ENCODE results near the gene PER3.

The PER3 gene

GRCh38 chr1:7752512-7753417 lies 31.3 kb upstream of the PER3 start (continued):
- TF ChIP-seq ZNF280D (tag by site-specific recombination; IDR thresholded peaks at IDR 0.05) (no peak), MZF1 (tag by site-specific recombination; IDR thresholded peaks at IDR 0.05; ENCODE audit: borderline replicate concordance) (peak; percentile 54; the same call in 1 of the 2 replicates), ZNF654 (tag by site-specific recombination; IDR thresholded peaks at IDR 0.05; ENCODE audit: low read depth) (peak; percentile 55), HOXC10 (CRISPR knock-in tag; IDR thresholded peaks at IDR 0.05) (no peak), PRDM4 (tag by site-specific recombination; IDR thresholded peaks at IDR 0.05) (peak; percentile 99), ZNF830 (tag by site-specific recombination; IDR thresholded peaks at IDR 0.05; ENCODE audit: low read depth) (no peak), ZNF423 (tag by site-specific recombination; IDR thresholded peaks at IDR 0.05) (no peak), ZNF600 (tag by site-specific recombination; IDR thresholded peaks at IDR 0.05) (no peak), ZNF560 (tag by site-specific recombination; IDR thresholded peaks at IDR 0.05; ENCODE audit: borderline replicate concordance) (no peak), ZNF426 (tag by site-specific recombination; IDR thresholded peaks at IDR 0.05) (no peak), SP7 (tag by site-specific recombination; IDR thresholded peaks at IDR 0.05) (peak; percentile 87), ZNF184 (tag by site-specific recombination; IDR thresholded peaks at IDR 0.05) (no peak), ZBTB26 (tag by site-specific recombination; optimal IDR thresholded peaks at IDR 0.05) (no peak), ZNF354C (tag by site-specific recombination; IDR thresholded peaks at IDR 0.05; ENCODE audit: borderline replicate concordance, low read depth) (no peak), ZNF530 (tag by site-specific recombination; IDR thresholded peaks at IDR 0.05; ENCODE audit: low read depth) (no peak)
- TF ChIP-seq, protein P1, sequence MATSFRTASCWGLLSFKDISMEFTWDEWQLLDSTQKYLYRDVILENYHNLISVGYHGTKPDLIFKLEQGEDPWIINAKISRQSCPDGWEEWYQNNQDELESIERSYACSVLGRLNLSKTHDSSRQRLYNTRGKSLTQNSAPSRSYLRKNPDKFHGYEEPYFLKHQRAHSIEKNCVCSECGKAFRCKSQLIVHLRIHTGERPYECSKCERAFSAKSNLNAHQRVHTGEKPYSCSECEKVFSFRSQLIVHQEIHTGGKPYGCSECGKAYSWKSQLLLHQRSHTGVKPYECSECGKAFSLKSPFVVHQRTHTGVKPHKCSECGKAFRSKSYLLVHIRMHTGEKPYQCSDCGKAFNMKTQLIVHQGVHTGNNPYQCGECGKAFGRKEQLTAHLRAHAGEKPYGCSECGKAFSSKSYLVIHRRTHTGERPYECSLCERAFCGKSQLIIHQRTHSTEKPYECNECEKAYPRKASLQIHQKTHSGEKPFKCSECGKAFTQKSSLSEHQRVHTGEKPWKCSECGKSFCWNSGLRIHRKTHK (tag by site-specific recombination; IDR thresholded peaks at IDR 0.05), result no peak
- TF ChIP-seq, protein P2, sequence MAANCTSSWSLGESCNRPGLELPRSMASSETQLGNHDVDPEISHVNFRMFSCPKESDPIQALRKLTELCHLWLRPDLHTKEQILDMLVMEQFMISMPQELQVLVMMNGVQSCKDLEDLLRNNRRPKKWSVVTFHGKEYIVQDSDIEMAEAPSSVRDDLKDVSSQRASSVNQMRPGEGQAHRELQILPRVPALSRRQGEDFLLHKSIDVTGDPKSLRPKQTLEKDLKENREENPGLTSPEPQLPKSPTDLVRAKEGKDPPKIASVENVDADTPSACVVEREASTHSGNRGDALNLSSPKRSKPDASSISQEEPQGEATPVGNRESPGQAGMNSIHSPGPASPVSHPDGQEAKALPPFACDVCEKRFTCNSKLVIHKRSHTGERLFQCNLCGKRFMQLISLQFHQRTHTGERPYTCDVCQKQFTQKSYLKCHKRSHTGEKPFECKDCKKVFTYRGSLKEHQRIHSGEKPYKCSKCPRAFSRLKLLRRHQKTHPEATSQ (tag by site-specific recombination; IDR thresholded peaks at IDR 0.05), result no peak

Measured in HEK293 (cell line).